Stomach (tissue), 4 donors: ENCODE measurements around the gene SUCO.

Experiments used
- POLR2A ChIP-seq, 4 donors: fragments of 450-650 bp; IDR thresholded peaks; one replicate each; pipeline ENCODE4 v1.6.1; 2016; ENCODE audit warnings: antibody characterized with exemption in 4 of 4, control low read depth in 2 of 4, mild to moderate bottlenecking in 1 of 4, moderate library complexity in 1 of 4
- TF ChIP-seq, protein P1 (sequence below), 7 experiments: fragments of 450-650 bp in 4 of 7; fragments of 200-600 bp in 3 of 7; sonication (generic) in 3 of 7; IDR thresholded peaks; one replicate each; pipeline ENCODE4 v1.5.1; 2016 to 2019; ENCODE audit warnings: antibody characterized with exemption in 7 of 7, control low read depth in 2 of 7, mild to moderate bottlenecking in 1 of 7

DNA sequence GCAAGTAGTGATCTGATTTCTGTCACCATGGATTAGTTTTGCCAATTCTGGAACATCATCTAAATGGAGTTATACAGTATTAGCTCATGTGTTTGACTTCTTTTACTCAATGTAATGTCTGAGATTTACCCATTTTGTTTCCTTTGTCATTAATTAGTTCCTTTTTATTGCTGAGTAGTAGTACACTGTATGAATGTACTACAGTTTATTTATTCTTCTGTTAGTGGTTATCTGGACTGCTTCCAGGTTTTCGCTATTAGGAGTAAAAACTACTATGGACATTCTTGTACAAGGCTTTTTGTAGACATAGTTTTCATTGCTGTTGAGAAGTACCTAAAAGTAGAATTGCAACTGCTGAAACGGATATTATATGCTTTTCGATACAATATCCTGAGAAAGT lies 14.1 kb downstream of the SUCO start:
- no peak for TF ChIP-seq POLR2A (IDR thresholded peaks at IDR 0.05)
- TF ChIP-seq, protein P1, sequence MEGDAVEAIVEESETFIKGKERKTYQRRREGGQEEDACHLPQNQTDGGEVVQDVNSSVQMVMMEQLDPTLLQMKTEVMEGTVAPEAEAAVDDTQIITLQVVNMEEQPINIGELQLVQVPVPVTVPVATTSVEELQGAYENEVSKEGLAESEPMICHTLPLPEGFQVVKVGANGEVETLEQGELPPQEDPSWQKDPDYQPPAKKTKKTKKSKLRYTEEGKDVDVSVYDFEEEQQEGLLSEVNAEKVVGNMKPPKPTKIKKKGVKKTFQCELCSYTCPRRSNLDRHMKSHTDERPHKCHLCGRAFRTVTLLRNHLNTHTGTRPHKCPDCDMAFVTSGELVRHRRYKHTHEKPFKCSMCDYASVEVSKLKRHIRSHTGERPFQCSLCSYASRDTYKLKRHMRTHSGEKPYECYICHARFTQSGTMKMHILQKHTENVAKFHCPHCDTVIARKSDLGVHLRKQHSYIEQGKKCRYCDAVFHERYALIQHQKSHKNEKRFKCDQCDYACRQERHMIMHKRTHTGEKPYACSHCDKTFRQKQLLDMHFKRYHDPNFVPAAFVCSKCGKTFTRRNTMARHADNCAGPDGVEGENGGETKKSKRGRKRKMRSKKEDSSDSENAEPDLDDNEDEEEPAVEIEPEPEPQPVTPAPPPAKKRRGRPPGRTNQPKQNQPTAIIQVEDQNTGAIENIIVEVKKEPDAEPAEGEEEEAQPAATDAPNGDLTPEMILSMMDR (IDR thresholded peaks at IDR 0.05) = no peak
